Measurements from ENCODE around the gene RPRM.
"Not testable (repeated sequence)": the region's sequence is repeated elsewhere in the genome, so short reads cannot be mapped to it uniquely, and the experiment has no call there.

DNA sequence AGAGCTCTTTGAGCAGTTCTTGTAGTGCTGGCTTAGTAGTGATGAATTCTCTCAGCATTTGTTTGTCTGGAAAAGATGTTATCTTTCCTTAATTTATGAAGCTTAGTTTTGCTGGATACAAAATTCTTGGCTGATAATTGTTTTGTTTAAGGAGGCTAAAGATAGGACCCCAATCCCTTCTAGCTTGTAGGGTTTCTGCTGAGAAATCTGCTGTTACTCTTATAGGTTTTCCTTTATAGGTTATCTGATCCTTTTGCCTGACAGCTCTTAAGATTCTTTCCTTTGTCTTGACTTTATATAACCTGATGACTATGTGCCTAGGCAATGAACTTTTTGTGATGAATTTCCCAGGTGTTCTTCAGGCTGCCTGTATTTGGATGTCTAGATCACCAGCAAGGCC, 27.9 kb upstream of the RPRM start:
- TF ChIP-seq, protein P1, sequence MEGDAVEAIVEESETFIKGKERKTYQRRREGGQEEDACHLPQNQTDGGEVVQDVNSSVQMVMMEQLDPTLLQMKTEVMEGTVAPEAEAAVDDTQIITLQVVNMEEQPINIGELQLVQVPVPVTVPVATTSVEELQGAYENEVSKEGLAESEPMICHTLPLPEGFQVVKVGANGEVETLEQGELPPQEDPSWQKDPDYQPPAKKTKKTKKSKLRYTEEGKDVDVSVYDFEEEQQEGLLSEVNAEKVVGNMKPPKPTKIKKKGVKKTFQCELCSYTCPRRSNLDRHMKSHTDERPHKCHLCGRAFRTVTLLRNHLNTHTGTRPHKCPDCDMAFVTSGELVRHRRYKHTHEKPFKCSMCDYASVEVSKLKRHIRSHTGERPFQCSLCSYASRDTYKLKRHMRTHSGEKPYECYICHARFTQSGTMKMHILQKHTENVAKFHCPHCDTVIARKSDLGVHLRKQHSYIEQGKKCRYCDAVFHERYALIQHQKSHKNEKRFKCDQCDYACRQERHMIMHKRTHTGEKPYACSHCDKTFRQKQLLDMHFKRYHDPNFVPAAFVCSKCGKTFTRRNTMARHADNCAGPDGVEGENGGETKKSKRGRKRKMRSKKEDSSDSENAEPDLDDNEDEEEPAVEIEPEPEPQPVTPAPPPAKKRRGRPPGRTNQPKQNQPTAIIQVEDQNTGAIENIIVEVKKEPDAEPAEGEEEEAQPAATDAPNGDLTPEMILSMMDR (IDR thresholded peaks at IDR 0.05), result not testable (repeated sequence)
- TF ChIP-seq POLR2A (IDR thresholded peaks at IDR 0.05); EP300 (IDR thresholded peaks at IDR 0.05; ENCODE audit: low read depth): not testable (repeated sequence)
